HG03139 (cell line): ENCODE data around the gene CUEDC2.
"Not testable (repeated sequence)": the region's sequence is repeated elsewhere in the genome, so short reads cannot be mapped to it uniquely, and the experiment has no call there.

Experiments
- ATAC-seq: cut with Tn5 transposase; IDR thresholded peaks from one replicate; pipeline ENCODE4 v1.9.1; 2021; ENCODE audit not compliant: unreplicated experiment

CUEDC2 gene

GRCh38 chr10:102454662-102455487, 22.5 kb upstream of the CUEDC2 start:
- ATAC-seq = not testable (repeated sequence)

- no peak for ATAC-seq
Observed at GRCh38 chr10:102453502-102453901, 21.1 kb upstream of the CUEDC2 start.

GRCh38 chr10:102452672-102453340, 20.4 kb upstream of the CUEDC2 start:
- ATAC-seq = no peak

- no peak for ATAC-seq
Observed at GRCh38 chr10:102451105-102451969, 19.0 kb upstream of the CUEDC2 start, which contains the start of gene C10orf95. TSS of gene C10orf95 (minus strand) at chr10:102451543. CDS start at chr10:102451093, 450 bp downstream.

- peak; percentile 79 for ATAC-seq
Observed at GRCh38 chr10:102450374-102451104, 18.2 kb upstream of the CUEDC2 start.

- peak; percentile 3 for ATAC-seq
Observed at GRCh38 chr10:102450124-102450373, 17.7 kb upstream of the CUEDC2 start.

GRCh38 chr10:102449321-102450123, 17.1 kb upstream of the CUEDC2 start:
- ATAC-seq = peak; percentile 35

GRCh38 chr10:102444851-102445250, 12.5 kb upstream of the CUEDC2 start:
- no peak for ATAC-seq

- ATAC-seq = no peak
Observed at GRCh38 chr10:102438374-102438773, 6.0 kb upstream of the CUEDC2 start.

GRCh38 chr10:102437515-102437914, 5.1 kb upstream of the CUEDC2 start:
- no peak for ATAC-seq

- ATAC-seq = no peak
Observed at GRCh38 chr10:102436312-102436711, 3.9 kb upstream of the CUEDC2 start.

- no peak for ATAC-seq
Observed at GRCh38 chr10:102435529-102436233, 3.3 kb upstream of the CUEDC2 start.

- ATAC-seq = no peak
Observed at GRCh38 chr10:102435133-102435497, 2.7 kb upstream of the CUEDC2 start.

GRCh38 chr10:102434394-102435132, 2.2 kb upstream of the CUEDC2 start:
- ATAC-seq = no peak

GRCh38 chr10:102433619-102434046, 1.3 kb upstream of the CUEDC2 start:
- no peak for ATAC-seq

- no peak for ATAC-seq
Observed at GRCh38 chr10:102431452-102432124, 786 bp downstream of the CUEDC2 start.

GRCh38 chr10:102429468-102429867, 2.9 kb downstream of the CUEDC2 start:
- no peak for ATAC-seq

GRCh38 chr10:102426803-102427287, 5.5 kb downstream of the CUEDC2 start:
- ATAC-seq = no peak
